ENCODE results near the gene SMIM26. TPM values are rescaled to one million over a fixed set of nuclear protein-coding genes. Genes with fewer than 3 reads are reported as not detected.

The SMIM26 gene
- total RNA-seq, 1 donor from 2014 or later = 55.7 TPM

DNA sequence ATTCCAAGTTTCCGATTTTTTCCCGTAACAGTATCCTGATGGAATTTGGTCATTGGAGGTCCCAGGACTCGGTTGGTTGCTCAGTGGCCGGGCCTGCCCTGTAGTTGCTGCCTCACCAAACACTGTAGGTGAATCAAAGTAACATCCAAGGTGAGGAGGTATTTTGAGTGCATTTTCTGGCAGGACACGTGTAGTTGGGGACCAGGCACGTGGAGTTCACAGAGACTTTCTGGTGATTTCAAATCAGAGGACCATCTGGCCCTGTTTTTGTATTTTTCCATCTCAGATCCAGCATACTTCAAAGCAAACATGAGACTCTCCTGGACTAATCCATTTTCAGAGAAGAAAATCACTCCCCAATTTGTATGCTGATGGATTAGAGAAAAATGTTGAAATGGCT, 10.7 kb downstream of the SMIM26 start:
- H3K4me1 Mint-ChIP-seq (ENCODE audit: unreplicated experiment) = no peaks in the 10 kb centered on the region
- H3K27ac Mint-ChIP-seq (ENCODE audit: unreplicated experiment) = no peak overlapping the region
- H3K27me3 Mint-ChIP-seq (ENCODE audit: unreplicated experiment) = no peaks in the 10 kb centered on the region
- TF ChIP-seq CTCF (IDR thresholded peaks at IDR 0.05) = no peak
- DNase-seq (ENCODE audit: extremely low spot score, unreplicated experiment) = peak; percentile 51
- H3K36me3 Mint-ChIP-seq (ENCODE audit: unreplicated experiment) = no peaks in the 10 kb centered on the region
- no peak overlapping the region for H3K4me3 Mint-ChIP-seq (ENCODE audit: unreplicated experiment)
- H3K9me3 Mint-ChIP-seq (ENCODE audit: unreplicated experiment) = no peaks in the 10 kb centered on the region

GRCh38 chr20:18578581-18578980, 11.3 kb downstream of the SMIM26 start:
- TF ChIP-seq CTCF (IDR thresholded peaks at IDR 0.05) = no peak
- no peaks in the 10 kb centered on the region for H3K36me3 Mint-ChIP-seq (ENCODE audit: unreplicated experiment)
- no peak overlapping the region for H3K27ac Mint-ChIP-seq (ENCODE audit: unreplicated experiment)
- no peak overlapping the region for H3K4me3 Mint-ChIP-seq (ENCODE audit: unreplicated experiment)
- no peaks in the 10 kb centered on the region for H3K27me3 Mint-ChIP-seq (ENCODE audit: unreplicated experiment)
- DNase-seq (ENCODE audit: extremely low spot score, unreplicated experiment) = no peak
- no peaks in the 10 kb centered on the region for H3K4me1 Mint-ChIP-seq (ENCODE audit: unreplicated experiment)
- H3K9me3 Mint-ChIP-seq (ENCODE audit: unreplicated experiment) = no peaks in the 10 kb centered on the region

DNA sequence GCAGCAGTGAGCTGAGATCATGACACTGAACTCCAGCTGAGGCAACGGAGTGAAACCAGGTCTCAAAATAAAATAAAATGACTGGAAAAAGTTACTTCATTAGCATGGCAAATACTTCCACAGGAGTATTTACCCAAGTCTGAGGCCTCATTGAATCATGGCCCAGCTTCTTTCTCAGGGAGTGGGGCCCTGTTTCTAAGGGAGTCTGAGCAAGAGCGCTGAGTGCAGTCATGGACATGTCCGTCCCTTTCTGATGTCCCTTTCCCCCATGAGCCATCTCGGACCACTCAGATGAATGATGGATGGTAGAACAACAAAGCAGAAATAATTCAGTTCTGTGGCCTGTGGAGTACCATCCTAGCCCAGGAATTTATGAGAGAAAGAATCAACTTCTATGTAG, 12.8 kb downstream of the SMIM26 start:
- Mint-ChIP-seq H3K36me3 (ENCODE audit: unreplicated experiment) (no peaks in the 10 kb centered on the region), H3K4me1 (ENCODE audit: unreplicated experiment) (no peaks in the 10 kb centered on the region), H3K27me3 (ENCODE audit: unreplicated experiment) (peaks cover 6% of the 10 kb centered on the region)

GRCh38 chr20:18585134-18585533, 17.9 kb downstream of the SMIM26 start:
- H3K9me3 Mint-ChIP-seq (ENCODE audit: unreplicated experiment) = no peaks in the 10 kb centered on the region
- no peaks in the 10 kb centered on the region for H3K36me3 Mint-ChIP-seq (ENCODE audit: unreplicated experiment)
- H3K4me1 Mint-ChIP-seq (ENCODE audit: unreplicated experiment) = peaks cover 18% of the 10 kb centered on the region
- no peak for TF ChIP-seq CTCF (IDR thresholded peaks at IDR 0.05)
- no peak overlapping the region for H3K4me3 Mint-ChIP-seq (ENCODE audit: unreplicated experiment)
- no peak for DNase-seq (ENCODE audit: extremely low spot score, unreplicated experiment)
- H3K27ac Mint-ChIP-seq (ENCODE audit: unreplicated experiment) = no peak overlapping the region
- H3K27me3 Mint-ChIP-seq (ENCODE audit: unreplicated experiment) = peaks cover 6% of the 10 kb centered on the region

More for the DNA sequence above, 12.8 kb downstream of the SMIM26 start:
- H3K4me3 Mint-ChIP-seq (ENCODE audit: unreplicated experiment) = no peak overlapping the region
- H3K9me3 Mint-ChIP-seq (ENCODE audit: unreplicated experiment) = no peaks in the 10 kb centered on the region
- H3K27ac Mint-ChIP-seq (ENCODE audit: unreplicated experiment) = no peak overlapping the region
- no peak for TF ChIP-seq CTCF (IDR thresholded peaks at IDR 0.05)
- DNase-seq (ENCODE audit: extremely low spot score, unreplicated experiment) = no peak

- Mint-ChIP-seq H3K36me3 (ENCODE audit: unreplicated experiment) (no peaks in the 10 kb centered on the region), H3K27me3 (ENCODE audit: unreplicated experiment) (peaks cover 6% of the 10 kb centered on the region), H3K9me3 (ENCODE audit: unreplicated experiment) (no peaks in the 10 kb centered on the region), H3K4me3 (ENCODE audit: unreplicated experiment) (peak within 1 kb of the TSS; percentile 88), H3K27ac (ENCODE audit: unreplicated experiment) (peak within 1 kb of the TSS; percentile 76), H3K4me1 (ENCODE audit: unreplicated experiment) (peaks cover 18% of the 10 kb centered on the region)
- peak; percentile 90 for TF ChIP-seq CTCF (IDR thresholded peaks at IDR 0.05)
- peak; percentile 96 for DNase-seq (ENCODE audit: extremely low spot score, unreplicated experiment)
Observed at GRCh38 chr20:18587665-18588573, 20.7 kb downstream of the SMIM26 start, which contains the start of gene DTD1. Gene DTD1, plus strand, starts transcription at chr20:18588054. Its CDS starts 19 bp downstream, at chr20:18588073.

All from osteocyte (in vitro differentiated cells).